Ectodermal cell (in vitro differentiated cells): ENCODE data around the gene LPCAT1.
"Not testable (repeated sequence)": the region's sequence is repeated elsewhere in the genome, so short reads cannot be mapped to it uniquely, and the experiment has no call there.

Experiments used
- H3K27ac ChIP-seq: 2 replicates; pipeline ENCODE4 v1.7.0; 2013; ENCODE audit warnings: mild to moderate bottlenecking, low read depth, low read length; ENCODE audit not compliant: insufficient read depth, poor library complexity, severe bottlenecking
- H3K27me3 ChIP-seq: 2 replicates; pipeline ENCODE4 v1.7.0; 2013; ENCODE audit warnings: mild to moderate bottlenecking, low read length; ENCODE audit not compliant: insufficient read depth, control insufficient read depth, poor library complexity, severe bottlenecking
- H3K36me3 ChIP-seq: one replicate; pipeline ENCODE4 v1.7.0; 2013; ENCODE audit warnings: low read length; ENCODE audit not compliant: control insufficient read depth, insufficient read depth
- H3K4me1 ChIP-seq: one replicate; pipeline ENCODE4 v1.7.0; 2013; ENCODE audit warnings: low read length; ENCODE audit not compliant: control insufficient read depth, insufficient read depth
- H3K4me3 ChIP-seq: 2 replicates; pipeline ENCODE4 v1.7.0; 2013; ENCODE audit warnings: low read depth, low read length, control low read depth; ENCODE audit not compliant: insufficient read depth
- H3K9me3 ChIP-seq: 2 replicates; pipeline ENCODE4 v1.7.0; 2013; ENCODE audit warnings: mild to moderate bottlenecking, low read length, moderate library complexity; ENCODE audit not compliant: control insufficient read depth
- WGBS, 2 experiments: methylation state at CpG; one replicate each; pipeline ENCODE4 v1.1.7; 2013; ENCODE audit warnings: missing lambda C conversion rate in 2 of 2; 5-methylcytosine and 5-hydroxymethylcytosine counted together

LPCAT1 gene

GRCh38 chr5:1563617-1564181, 39.9 kb upstream of the LPCAT1 start:
- Histone ChIP-seq H3K36me3 (no peaks in the 10 kb centered on the region), H3K27me3 (no peaks in the 10 kb centered on the region), H3K9me3 (no peaks in the 10 kb centered on the region), H3K4me3 (no peak overlapping the region), H3K27ac (no peak overlapping the region), H3K4me1 (no peaks in the 10 kb centered on the region)
- WGBS, 2 experiments, result 85 to 86% methylated on average over 7 of the region's 7 CpGs

GRCh38 chr5:1563051-1563461, 39.3 kb upstream of the LPCAT1 start:
- Histone ChIP-seq H3K27me3 (no peaks in the 10 kb centered on the region), H3K4me3 (no peak overlapping the region), H3K27ac (no peak overlapping the region), H3K36me3 (no peaks in the 10 kb centered on the region), H3K4me1 (no peaks in the 10 kb centered on the region), H3K9me3 (no peaks in the 10 kb centered on the region)
- WGBS, 2 experiments, result 94% methylated on average over 21 of the region's 21 CpGs

DNA sequence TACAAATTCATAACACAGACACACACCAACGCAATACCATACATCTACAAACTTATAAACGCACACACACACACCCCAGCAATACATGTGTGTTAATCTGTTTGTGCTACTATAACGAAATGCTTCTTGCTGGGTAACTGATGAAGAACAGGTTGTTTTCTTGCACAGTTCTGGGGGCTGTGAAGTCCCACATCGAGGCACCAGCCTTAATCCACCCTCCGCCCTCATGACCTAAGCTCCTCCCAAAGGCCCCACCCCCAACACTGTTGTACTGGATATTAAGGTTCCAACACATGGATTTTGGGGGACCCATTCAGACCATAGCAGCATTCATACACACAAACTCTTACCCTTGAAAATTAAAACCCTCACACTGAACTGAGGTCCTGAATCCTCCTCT, 38.8 kb upstream of the LPCAT1 start:
- Histone ChIP-seq H3K4me3 (no peak overlapping the region), H3K27ac (no peak overlapping the region), H3K27me3 (no peaks in the 10 kb centered on the region), H3K36me3 (no peaks in the 10 kb centered on the region), H3K4me1 (no peaks in the 10 kb centered on the region), H3K9me3 (no peaks in the 10 kb centered on the region)
- WGBS, 2 experiments, result 93 to 94% methylated on average over 4 of the region's 5 CpGs

DNA sequence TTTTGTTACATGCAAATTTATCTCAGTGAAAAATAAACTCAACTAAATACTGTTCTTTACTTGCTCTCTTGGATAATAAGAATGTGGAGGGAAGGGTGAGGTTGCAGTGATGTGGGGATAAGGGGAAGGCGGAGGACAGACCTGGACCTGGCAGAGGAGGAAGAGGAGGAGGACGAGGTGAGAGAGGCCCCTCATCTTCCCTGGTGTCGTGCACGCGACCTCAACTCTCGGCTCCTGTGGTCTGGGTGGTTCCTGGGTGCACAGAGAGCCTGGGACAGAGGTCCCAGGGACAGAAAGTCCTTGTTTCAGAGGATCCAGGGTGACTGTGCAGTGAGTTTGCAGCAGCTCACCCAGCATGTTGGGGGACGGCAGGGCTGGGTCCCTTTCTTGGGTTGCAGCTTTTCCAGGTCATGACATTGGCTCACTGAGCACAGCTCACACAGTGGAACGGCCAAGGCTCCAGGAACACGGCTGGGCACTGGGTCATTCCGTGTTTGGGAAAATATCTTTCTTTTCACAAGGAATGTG, 37.7 kb upstream of the LPCAT1 start:
- WGBS, 2 experiments, result 93 to 96% methylated on average over 10 of the region's 10 CpGs
- H3K27ac ChIP-seq, result no peak overlapping the region
- no peaks in the 10 kb centered on the region for H3K27me3 ChIP-seq
- no peaks in the 10 kb centered on the region for H3K36me3 ChIP-seq
- no peaks in the 10 kb centered on the region for H3K4me1 ChIP-seq
- H3K9me3 ChIP-seq, result no peaks in the 10 kb centered on the region
- H3K4me3 ChIP-seq, result no peak overlapping the region

GRCh38 chr5:1560499-1560898, 36.7 kb upstream of the LPCAT1 start:
- not testable (repeated sequence) for H3K9me3 ChIP-seq, H3K36me3 ChIP-seq, H3K4me1 ChIP-seq, H3K27ac ChIP-seq, H3K27me3 ChIP-seq, H3K4me3 ChIP-seq
- WGBS, 2 experiments, result 88 to 90% methylated on average over 13 of the region's 13 CpGs

DNA sequence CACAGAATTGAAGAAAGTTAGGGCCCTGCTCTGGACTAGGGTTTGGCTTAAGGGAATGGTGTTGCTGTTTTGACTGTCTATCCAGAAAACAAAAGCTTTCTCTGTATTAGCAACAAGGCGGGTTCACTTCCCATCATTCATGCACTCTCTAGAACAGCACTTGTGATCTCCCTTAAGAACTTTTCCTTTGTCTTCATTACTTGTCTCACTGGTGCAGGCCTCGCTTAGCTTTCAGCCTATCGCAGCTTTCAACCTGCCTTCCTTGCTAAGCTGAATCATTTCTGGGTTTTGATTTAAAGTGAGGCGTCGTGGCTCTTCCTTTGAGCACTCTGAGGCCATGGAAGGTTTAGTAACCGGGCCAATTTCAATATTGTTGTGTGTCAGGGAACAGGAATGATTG, 35.2 kb upstream of the LPCAT1 start:
- H3K4me1 ChIP-seq, result no peaks in the 10 kb centered on the region
- no peak overlapping the region for H3K4me3 ChIP-seq
- no peaks in the 10 kb centered on the region for H3K27me3 ChIP-seq
- no peak overlapping the region for H3K27ac ChIP-seq
- no peaks in the 10 kb centered on the region for H3K36me3 ChIP-seq
- no peaks in the 10 kb centered on the region for H3K9me3 ChIP-seq
- 84 to 86% methylated on average over 6 of the region's 6 CpGs for WGBS, 2 experiments

DNA sequence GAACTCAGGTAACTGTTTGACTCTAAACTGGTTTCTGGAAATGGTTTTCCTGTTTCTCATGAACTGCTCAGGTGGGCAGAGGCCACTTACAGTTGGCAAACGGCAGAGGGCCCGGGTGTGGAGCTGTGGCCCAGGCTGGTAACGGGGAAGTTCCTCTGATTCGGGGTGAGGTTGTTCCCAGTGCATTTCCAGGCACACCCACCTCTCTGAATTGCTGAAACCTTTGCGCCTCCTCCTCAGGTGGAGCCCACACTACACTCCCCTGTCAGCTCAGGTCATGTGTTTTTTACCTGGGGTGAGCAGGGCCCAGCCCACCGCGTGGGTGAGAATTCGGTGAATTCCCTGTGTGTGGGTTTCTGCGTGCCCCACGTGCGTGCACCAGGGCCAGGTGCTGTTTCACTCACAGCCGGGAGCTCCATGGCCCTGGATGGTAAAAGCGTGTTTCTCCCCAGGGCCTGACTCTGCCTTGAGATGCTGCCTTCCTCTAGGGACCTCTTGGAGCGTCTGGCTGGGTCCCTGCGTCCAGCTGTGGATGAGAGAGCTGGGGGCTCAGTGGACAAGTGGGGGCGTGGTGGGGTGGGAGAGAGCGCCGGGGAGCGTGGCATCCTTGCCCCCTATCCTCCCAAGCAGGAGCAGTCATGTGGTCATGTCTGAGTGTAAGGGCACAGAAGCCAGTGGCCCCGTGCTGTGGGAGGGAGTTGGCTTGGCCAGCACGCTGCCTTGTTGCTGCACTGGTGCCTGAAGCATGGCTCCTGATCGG, 33.5 kb upstream of the LPCAT1 start:
- Histone ChIP-seq H3K9me3 (no peaks in the 10 kb centered on the region), H3K27ac (no peak overlapping the region), H3K4me1 (peaks cover 9% of the 10 kb centered on the region), H3K36me3 (no peaks in the 10 kb centered on the region), H3K4me3 (no peak overlapping the region), H3K27me3 (no peaks in the 10 kb centered on the region)
- 89 to 91% methylated on average over 22 of the region's 22 CpGs for WGBS, 2 experiments

DNA sequence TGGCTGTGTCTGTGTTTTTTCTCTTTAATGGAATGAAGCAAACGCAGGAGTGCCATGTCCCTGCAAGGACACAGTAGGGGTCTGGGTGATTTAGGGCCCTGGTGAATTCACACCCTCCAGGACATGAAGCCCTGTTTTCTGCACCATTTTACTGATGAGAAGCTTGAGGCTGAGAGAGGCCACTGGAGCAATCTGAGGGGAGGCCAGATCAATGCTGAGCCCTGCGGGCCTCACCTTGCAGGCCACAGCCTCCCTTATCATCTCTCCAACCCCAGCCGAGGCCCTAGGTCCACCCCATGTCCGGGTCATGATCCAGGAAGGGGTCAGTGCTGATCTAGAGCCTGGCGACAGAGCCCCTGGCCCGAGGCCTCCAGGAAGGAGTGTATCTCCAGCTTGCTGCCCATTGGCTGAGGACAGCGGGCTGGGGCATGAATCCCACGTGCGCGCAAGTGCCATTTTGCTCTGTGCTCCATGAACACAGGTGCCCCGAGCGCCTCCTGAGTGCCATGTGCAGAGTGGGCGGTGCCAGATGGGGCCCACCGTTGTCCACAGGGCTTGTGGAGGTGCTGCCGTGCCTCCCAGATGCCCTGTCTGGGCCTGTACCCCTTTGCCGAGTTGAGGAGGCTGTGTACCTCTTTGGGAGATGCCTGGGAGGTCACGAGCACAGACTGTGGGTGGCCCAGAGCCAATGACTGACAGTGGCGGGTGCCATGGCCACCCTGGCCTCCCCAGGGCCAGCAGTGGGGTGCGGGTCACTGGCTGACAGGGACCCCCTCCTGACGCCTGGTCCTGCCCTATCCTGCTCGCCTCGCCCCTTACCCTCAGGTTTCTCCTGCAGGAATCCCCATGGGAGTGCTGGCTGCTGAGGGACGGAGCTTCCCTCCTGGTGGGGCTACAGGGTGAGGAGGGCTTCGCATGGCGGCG, 32.3 kb upstream of the LPCAT1 start:
- Histone ChIP-seq H3K4me1 (peaks cover 11% of the 10 kb centered on the region), H3K27ac (no peak overlapping the region), H3K4me3 (no peak overlapping the region), H3K9me3 (no peaks in the 10 kb centered on the region), H3K36me3 (no peaks in the 10 kb centered on the region), H3K27me3 (no peaks in the 10 kb centered on the region)
- WGBS, 2 experiments, result 95 to 96% methylated on average over 24 to 26 of the region's 26 CpGs

DNA sequence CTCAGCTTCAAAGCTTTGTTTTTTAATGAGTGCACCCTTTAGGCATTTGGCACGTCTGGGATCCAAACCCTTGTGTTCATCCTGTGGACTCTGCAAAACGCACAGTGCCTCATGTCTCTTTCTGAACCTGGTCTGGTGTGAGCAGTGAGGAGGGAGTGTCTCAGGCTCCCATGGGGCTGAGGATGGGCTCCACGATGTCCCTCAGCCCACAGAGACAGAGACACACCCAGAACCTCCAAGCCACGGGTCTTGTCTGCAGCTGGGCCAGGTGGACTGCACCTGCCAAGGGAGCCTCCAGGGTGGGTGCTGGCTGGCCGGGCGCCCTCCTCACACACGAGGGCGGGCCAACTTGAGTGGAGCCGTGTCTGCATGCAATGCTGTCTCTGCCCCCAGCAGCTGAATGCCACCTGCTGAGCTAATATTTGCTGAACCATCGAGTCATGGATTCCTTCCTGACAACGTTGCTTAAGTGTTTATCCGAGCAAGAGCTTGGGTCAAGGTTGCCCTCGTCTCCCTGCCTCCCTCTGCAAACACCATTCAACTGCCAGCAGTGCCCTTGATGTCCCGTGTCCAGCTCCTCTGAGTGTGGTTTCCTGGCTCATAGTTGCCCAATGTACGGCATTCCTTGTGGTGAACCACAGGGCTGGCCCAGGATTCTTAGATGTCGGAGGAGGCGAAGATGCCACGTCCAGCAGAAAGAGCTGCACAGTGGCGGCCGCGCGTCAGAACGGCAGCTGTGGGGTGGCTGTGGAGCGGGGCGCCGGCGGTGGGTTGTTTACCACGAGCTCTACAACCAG, 31.4 kb upstream of the LPCAT1 start:
- no peaks in the 10 kb centered on the region for H3K36me3 ChIP-seq
- H3K9me3 ChIP-seq, result no peaks in the 10 kb centered on the region
- H3K4me1 ChIP-seq, result peaks cover 11% of the 10 kb centered on the region
- 92 to 94% methylated on average over 28 of the region's 28 CpGs for WGBS, 2 experiments
- H3K27me3 ChIP-seq, result no peaks in the 10 kb centered on the region
- H3K4me3 ChIP-seq, result no peak overlapping the region
- H3K27ac ChIP-seq, result no peak overlapping the region
